Measurements from ENCODE around the gene TTLL8.

DNA sequence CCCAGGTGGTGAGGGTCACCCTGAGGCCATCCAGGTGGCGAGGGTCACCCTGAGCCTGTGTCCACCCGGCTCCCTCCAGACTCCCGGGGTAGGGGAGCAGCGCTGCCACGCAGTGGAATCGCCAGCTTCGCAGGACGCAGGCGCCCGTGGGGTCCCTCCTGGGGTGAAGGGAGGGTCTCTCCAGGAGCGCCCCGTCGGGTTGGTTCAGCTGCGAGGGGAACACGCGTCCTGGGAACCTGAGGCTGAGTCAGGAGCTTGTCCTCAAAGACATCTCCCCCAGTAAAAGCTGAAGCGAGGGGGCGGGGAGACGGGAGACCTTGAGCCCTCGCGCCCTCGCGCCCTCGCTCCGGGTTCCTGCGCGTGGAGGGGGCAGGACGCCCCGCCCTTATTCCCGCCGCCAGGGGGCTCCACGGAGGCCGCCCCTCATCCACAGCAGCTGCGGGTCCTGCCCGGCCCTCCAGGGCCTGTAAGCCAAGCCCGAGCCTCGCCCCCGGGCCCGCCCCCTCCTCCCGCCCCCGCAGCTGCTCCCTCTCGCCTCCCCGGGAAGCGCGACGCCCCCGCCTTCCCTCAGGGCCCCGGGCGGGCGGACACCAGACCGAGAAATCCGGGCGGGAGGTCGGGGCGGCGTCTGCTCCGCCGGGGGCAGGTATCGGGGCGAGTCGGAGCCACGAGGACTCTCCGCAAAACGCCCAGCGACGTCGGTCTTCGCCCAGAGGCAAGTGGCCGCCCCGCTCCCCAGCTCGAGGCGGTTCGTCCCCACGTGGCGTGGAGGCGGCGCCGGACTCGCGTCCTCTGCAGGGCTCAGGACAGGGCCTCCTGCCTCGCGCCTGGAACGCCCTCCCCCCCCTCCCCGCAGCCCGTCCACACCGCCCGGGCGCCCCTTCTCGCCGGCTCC lies 74.7 kb downstream of the TTLL8 start:
- TF ChIP-seq, protein P1, sequence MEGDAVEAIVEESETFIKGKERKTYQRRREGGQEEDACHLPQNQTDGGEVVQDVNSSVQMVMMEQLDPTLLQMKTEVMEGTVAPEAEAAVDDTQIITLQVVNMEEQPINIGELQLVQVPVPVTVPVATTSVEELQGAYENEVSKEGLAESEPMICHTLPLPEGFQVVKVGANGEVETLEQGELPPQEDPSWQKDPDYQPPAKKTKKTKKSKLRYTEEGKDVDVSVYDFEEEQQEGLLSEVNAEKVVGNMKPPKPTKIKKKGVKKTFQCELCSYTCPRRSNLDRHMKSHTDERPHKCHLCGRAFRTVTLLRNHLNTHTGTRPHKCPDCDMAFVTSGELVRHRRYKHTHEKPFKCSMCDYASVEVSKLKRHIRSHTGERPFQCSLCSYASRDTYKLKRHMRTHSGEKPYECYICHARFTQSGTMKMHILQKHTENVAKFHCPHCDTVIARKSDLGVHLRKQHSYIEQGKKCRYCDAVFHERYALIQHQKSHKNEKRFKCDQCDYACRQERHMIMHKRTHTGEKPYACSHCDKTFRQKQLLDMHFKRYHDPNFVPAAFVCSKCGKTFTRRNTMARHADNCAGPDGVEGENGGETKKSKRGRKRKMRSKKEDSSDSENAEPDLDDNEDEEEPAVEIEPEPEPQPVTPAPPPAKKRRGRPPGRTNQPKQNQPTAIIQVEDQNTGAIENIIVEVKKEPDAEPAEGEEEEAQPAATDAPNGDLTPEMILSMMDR (IDR thresholded peaks at IDR 0.05; ENCODE audit: low read depth, low read length): no peak
- no peak for TF ChIP-seq POLR2A (IDR thresholded peaks at IDR 0.05; ENCODE audit: extremely low read depth, insufficient read length)
- TF ChIP-seq, protein P2, sequence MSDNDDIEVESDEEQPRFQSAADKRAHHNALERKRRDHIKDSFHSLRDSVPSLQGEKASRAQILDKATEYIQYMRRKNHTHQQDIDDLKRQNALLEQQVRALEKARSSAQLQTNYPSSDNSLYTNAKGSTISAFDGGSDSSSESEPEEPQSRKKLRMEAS (IDR thresholded peaks at IDR 0.05; ENCODE audit: low read depth, low read length): no peak
